Astrocyte of the spinal cord (primary cell): ENCODE measurements around the gene PLIN4.

Source experiments
- DNase-seq: peaks from one replicate; pipeline ENCODE4 v3.0.0; 2011; ENCODE audit warnings: low read depth, low spot score
- H3K4me3 ChIP-seq: 2 replicates; pipeline ENCODE4 v1.5.1; 2011; ENCODE audit warnings: low read depth, mild to moderate bottlenecking, low read length, moderate library complexity
- CTCF ChIP-seq: IDR thresholded peaks from 2 replicates; pipeline ENCODE4 v1.5.1; 2012; ENCODE audit warnings: low read depth, mild to moderate bottlenecking, low read length, inconsistent platforms
- in situ Hi-C: cut with HindIII; loops from 2 replicates; pipeline ENCODE4 v1.10.0; 2017; ENCODE audit warnings: low sequenced_read_pairs

Gene PLIN4

GRCh38 chr19:4464815-4465581, 53.3 kb downstream of the PLIN4 start:
- TF ChIP-seq CTCF: no peak
- in situ Hi-C loops: no loop called here
- no peak overlapping the region for H3K4me3 ChIP-seq

GRCh38 chr19:4457654-4458395, 60.5 kb downstream of the PLIN4 start, which contains the start of gene UBXN6:
UBXN6 (minus strand) TSS chr19:4457794; CDS start chr19:4457697, 97 bp downstream.
- peak within 1 kb of the TSS; percentile 85 for H3K4me3 ChIP-seq
- in situ Hi-C loops: no loop called here
- TF ChIP-seq CTCF: no peak
- peak; percentile 97 for DNase-seq

More at GRCh38 chr19:4464815-4465581, 53.3 kb downstream of the PLIN4 start:
- DNase-seq: no peak

DNA sequence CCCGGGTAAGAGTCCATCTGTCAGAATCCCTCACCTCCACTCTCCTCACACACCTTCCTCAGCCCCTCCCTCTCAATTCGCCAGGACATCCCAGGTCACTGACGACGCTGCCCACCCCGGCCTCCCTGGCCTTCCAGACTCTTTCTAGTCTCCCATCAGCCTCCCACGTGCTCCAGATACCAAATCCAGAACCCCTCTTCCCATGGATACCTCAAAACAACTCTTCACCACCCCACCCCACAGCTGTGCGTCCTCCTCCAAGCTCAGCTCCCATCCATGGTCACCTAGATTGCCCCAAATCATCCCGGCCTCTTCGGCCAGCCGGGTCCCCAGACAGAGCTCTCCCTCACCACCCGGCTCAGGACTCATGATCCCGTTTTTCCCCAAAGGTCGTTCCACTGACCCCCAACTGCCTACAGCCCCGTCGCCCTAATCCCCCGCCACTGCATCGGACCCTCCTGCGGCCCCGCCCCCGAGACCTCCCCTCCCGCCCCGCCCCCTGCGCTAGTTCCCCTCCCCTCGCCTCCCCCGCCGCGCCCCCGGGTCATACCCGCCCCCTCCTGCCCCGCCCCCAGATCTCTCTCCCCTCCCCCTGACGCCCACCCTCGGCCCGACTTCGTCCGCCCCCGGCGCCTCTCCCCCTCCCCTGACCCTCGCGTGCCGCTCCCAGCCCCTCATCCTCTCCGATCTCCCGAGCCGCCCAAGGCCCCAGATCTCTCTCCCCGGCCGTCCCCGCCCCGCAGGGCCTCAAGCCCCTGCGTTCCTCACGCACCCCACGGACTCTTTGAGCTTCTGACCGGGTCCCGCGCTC, 61.2 kb downstream of the PLIN4 start:
- H3K4me3 ChIP-seq: peak overlapping the region; percentile 85
- no peak for TF ChIP-seq CTCF
- DNase-seq: peak; percentile 59
- in situ Hi-C loops: no loop called here

DNA sequence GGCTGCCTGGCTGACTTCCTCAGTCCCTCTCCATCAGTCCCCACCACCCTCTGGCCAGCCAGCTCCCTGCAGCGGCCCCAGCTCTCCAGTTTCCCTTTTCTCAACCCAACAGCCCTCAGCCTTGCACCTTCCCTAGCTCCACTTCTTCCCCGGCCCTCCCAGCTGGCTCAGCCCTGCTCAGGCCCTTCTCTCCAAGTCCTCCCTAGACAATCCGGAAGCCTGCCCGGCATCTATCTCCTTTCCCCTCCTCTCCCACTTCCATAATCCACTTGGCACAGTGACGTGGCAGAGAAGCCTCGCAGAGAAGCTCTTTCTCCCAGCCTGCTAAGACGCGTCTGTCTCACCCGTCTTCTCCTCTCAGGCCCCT, 61.8 kb downstream of the PLIN4 start:
- TF ChIP-seq CTCF: no peak
- peak overlapping the region; percentile 85 for H3K4me3 ChIP-seq
- in situ Hi-C loops: no loop called here
- peak; percentile 64 for DNase-seq

- peak; percentile 66 for DNase-seq
- H3K4me3 ChIP-seq: peak overlapping the region; percentile 85
- no peak for TF ChIP-seq CTCF
- in situ Hi-C loops: no loop called here
Measured at GRCh38 chr19:4455719-4456475, 62.4 kb downstream of the PLIN4 start.
